ENCODE data around the gene IGFBP7. TPM values are rescaled to one million over a fixed set of nuclear protein-coding genes. Genes with fewer than 3 reads are reported as not detected.

IGFBP7 gene
- polyA plus RNA-seq, 1 experiment = 2,028 TPM

DNA sequence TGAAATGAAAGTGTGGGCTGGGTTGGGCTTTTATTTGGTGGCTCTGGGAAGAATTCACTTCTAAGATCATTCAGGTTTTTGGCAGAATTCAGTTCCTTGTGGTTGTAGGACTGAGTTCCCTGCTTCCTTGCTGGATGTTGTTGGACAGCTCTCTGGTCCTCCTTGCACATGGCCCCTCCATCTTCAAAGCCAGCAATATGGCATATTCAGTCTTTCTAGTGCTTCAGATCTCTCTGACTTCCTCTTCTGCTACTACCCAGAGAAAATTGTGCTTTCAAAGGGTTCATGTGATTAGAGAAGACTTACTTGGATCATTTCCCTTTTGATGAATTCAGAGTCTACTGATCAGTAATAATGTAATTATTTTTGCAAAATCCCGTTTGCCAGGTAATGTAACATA is 12.8 kb upstream of the IGFBP7 start:
- CTCF ChIA-PET = no interaction called here
- POLR2A ChIA-PET = no interaction called here
- H3K27me3 ChIP-seq (ENCODE audit: control insufficient read depth, insufficient read depth, low read length) = no peaks in the 10 kb centered on the region
- no peaks in the 10 kb centered on the region for H3K36me3 ChIP-seq (ENCODE audit: control insufficient read depth, insufficient read depth, low read length)
- no peak overlapping the region for H3K4me3 ChIP-seq (ENCODE audit: low read depth, low read length)
- no peak for TF ChIP-seq CTCF (IDR thresholded peaks at IDR 0.05; ENCODE audit: insufficient read depth, low read depth, low read length)
- DNase-seq (ENCODE audit: low read depth) = no peak

DNA sequence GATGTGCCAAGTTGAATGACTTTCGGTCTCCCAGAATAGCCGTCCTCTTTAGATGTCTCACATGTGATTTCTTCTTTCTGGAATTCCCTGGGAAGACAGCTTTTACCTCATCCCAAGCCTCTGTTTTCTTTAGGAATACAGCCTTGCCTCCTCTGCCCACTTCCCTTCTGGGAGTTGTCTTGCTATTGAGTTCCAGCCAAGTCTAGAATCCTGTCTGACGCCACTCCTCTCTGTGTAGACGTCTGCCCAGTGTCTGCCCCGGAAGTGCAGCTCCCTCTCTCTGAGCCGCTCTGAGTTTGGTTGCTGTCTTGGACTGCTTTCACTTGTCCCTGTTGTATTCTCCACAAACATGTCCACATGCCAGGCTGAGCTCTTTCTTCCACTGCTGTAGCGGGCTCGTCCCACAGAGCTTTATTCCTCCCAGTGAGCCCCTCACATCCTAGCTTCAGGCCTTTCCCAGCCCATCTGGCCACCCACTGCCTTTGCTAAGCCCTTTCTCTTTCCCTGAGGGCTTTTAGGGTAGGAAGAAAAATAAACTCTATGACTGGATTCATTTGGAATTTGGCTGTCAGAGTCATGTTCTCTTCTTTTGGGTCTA is 9.0 kb upstream of the IGFBP7 start:
- H3K4me3 ChIP-seq (ENCODE audit: low read depth, low read length) = peak overlapping the region; percentile 19
- ChIA-PET CTCF (interaction anchor here (0.9 to 1.6 kb wide), 3 partner anchors 11 to 45 kb away, joined by 3 to 6 read pairs (median 5); no protein-coding TSS in a partner anchor), POLR2A (interaction anchor here (0.7 to 1.1 kb wide), 3 partner anchors 9 to 141 kb away, joined by 3 to 5 read pairs (median 4); partner anchors contain the start of genes IGFBP7 and NOA1)
- peak; percentile 83 for DNase-seq (ENCODE audit: low read depth)
- no peaks in the 10 kb centered on the region for H3K27me3 ChIP-seq (ENCODE audit: control insufficient read depth, insufficient read depth, low read length)
- TF ChIP-seq CTCF (IDR thresholded peaks at IDR 0.05; ENCODE audit: insufficient read depth, low read depth, low read length) = no peak
- H3K36me3 ChIP-seq (ENCODE audit: control insufficient read depth, insufficient read depth, low read length) = no peaks in the 10 kb centered on the region

DNA sequence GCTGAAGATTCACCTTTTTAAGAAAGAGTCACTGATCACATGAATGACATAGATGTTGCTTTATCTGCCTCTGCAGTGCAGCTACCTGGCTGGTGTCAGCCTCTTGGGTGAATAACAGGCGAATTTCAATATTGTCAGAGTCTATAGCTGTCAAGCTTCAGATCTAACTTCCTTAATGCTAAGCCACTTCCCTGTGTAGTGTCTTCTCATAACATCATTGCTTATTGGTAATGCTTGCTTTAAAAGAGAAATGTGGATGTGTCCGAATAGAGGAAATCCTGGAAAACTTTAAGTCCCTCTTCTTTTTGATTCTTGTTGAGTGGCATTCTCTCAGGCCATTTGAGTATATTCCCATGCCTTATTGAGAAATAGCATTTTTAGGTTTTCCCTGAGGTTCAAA is 7.3 kb upstream of the IGFBP7 start:
- CTCF ChIA-PET = no interaction called here
- POLR2A ChIA-PET = interaction anchor here (0.6 kb wide), 1 partner anchor 24 kb away, joined by 11 read pairs; no protein-coding TSS in a partner anchor
- no peak for TF ChIP-seq CTCF (IDR thresholded peaks at IDR 0.05; ENCODE audit: insufficient read depth, low read depth, low read length)
- Histone ChIP-seq H3K27me3 (ENCODE audit: control insufficient read depth, insufficient read depth, low read length) (no peaks in the 10 kb centered on the region), H3K36me3 (ENCODE audit: control insufficient read depth, insufficient read depth, low read length) (no peaks in the 10 kb centered on the region), H3K4me3 (ENCODE audit: low read depth, low read length) (no peak overlapping the region)
- DNase-seq (ENCODE audit: low read depth) = no peak

DNA sequence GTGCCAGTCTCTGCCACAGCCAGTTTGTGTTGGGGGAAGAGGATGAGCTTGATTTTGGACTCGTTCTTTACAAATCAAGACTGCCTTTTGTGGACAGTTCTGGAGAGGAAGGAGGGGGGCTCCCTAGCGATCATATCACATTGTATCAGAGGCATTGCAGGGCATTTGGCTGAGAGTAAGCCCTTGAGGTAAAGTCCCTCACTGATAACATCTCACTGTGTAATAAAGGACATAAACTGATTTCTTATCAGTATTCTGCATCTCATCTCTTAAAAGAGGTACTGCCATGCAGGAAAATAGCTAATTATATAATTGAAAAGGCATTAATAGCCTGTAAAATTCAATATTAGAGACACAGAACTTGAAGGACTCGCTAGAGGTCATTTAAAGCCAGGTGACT is 6.1 kb upstream of the IGFBP7 start:
- DNase-seq (ENCODE audit: low read depth) = no peak
- ChIA-PET POLR2A (no interaction called here), CTCF (interaction anchor here (1.2 kb wide), 1 partner anchor 51 kb away, joined by 4 read pairs; no protein-coding TSS in a partner anchor)
- Histone ChIP-seq H3K4me3 (ENCODE audit: low read depth, low read length) (no peak overlapping the region), H3K27me3 (ENCODE audit: control insufficient read depth, insufficient read depth, low read length) (no peaks in the 10 kb centered on the region), H3K36me3 (ENCODE audit: control insufficient read depth, insufficient read depth, low read length) (no peaks in the 10 kb centered on the region)
- TF ChIP-seq CTCF (IDR thresholded peaks at IDR 0.05; ENCODE audit: insufficient read depth, low read depth, low read length) = no peak

GRCh38 chr4:57114973-57115372 is 4.8 kb upstream of the IGFBP7 start:
- no peaks in the 10 kb centered on the region for H3K36me3 ChIP-seq (ENCODE audit: control insufficient read depth, insufficient read depth, low read length)
- ChIA-PET CTCF (interaction anchor here (1.2 kb wide), 1 partner anchor 49 kb away, joined by 4 read pairs; no protein-coding TSS in a partner anchor), POLR2A (no interaction called here)
- H3K4me3 ChIP-seq (ENCODE audit: low read depth, low read length) = no peak overlapping the region
- H3K27me3 ChIP-seq (ENCODE audit: control insufficient read depth, insufficient read depth, low read length) = no peaks in the 10 kb centered on the region
- no peak for TF ChIP-seq CTCF (IDR thresholded peaks at IDR 0.05; ENCODE audit: insufficient read depth, low read depth, low read length)
- no peak for DNase-seq (ENCODE audit: low read depth)
